Measurements from ENCODE around the gene PCSK4. TPM values are rescaled to one million over a fixed set of nuclear protein-coding genes. Genes with fewer than 3 reads are reported as not detected.

PCSK4 gene
- polyA plus RNA-seq, 1 experiment = 0.40 TPM

DNA sequence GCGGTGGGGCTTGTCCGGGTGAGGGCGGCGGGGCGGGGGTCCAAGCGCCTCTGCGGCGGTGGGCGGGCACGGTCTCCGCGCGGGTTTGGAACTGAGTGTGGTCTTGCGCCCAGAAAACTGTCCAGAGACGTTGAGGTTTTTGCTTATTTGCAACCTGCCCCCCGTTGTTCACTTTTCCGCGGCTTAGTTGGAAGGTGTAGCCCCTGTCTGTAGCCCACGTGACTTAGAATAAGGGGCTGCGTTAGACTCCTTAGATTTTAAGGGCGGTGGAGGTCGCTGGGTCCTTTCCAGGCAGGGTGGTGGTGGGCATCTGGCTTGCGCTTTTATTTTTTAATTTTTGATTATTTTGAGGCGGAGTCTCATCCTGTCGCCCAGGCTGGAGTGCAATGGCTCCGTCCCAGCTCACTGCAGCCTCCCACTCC lies 51.2 kb downstream of the PCSK4 start:
- POLR2A ChIA-PET = interaction anchor here (0.7 kb wide), 1 partner anchor 195 kb away, joined by 3 read pairs; no protein-coding TSS in a partner anchor
- H3K4me3 ChIP-seq (ENCODE audit: low read depth, low read length) = peak overlapping the region; percentile 61
- peaks cover 6% of the 10 kb centered on the region; the same call in 1 of the 2 replicates for H3K9me3 ChIP-seq (ENCODE audit: control insufficient read depth, insufficient read depth, low read length)
- no peak for TF ChIP-seq CTCF (IDR thresholded peaks at IDR 0.05; ENCODE audit: low read depth, low read length)
- H3K27me3 ChIP-seq (ENCODE audit: control insufficient read depth, insufficient read depth, low read length) = no peaks in the 10 kb centered on the region
- no peak for DNase-seq (ENCODE audit: low read depth, low spot score)
- CTCF ChIA-PET = no interaction called here
- no peak overlapping the region for H3K27ac ChIP-seq (ENCODE audit: low read depth, low read length)

- Histone ChIP-seq H3K27me3 (ENCODE audit: control insufficient read depth, insufficient read depth, low read length) (no peaks in the 10 kb centered on the region), H3K27ac (ENCODE audit: low read depth, low read length) (peak within 1 kb of the TSS; percentile 94), H3K9me3 (ENCODE audit: control insufficient read depth, insufficient read depth, low read length) (peaks cover 6% of the 10 kb centered on the region; the same call in 1 of the 2 replicates), H3K4me3 (ENCODE audit: low read depth, low read length) (peak within 1 kb of the TSS; percentile 61)
- peak; percentile 90 for TF ChIP-seq CTCF (IDR thresholded peaks at IDR 0.05; ENCODE audit: low read depth, low read length)
- POLR2A ChIA-PET = interaction anchor here (0.7 kb wide), 1 partner anchor 194 kb away, joined by 3 read pairs; no protein-coding TSS in a partner anchor
- peak; percentile 92 for DNase-seq (ENCODE audit: low read depth, low spot score)
- CTCF ChIA-PET = interaction anchor here (0.6 kb wide), 1 partner anchor 717 kb away, joined by 4 read pairs; no protein-coding TSS in a partner anchor
Observed at GRCh38 chr19:1438035-1438932, 51.9 kb downstream of the PCSK4 start, which contains the start of gene RPS15. RPS15 (plus strand) TSS chr19:1438396; CDS start chr19:1438426, 30 bp downstream.

DNA sequence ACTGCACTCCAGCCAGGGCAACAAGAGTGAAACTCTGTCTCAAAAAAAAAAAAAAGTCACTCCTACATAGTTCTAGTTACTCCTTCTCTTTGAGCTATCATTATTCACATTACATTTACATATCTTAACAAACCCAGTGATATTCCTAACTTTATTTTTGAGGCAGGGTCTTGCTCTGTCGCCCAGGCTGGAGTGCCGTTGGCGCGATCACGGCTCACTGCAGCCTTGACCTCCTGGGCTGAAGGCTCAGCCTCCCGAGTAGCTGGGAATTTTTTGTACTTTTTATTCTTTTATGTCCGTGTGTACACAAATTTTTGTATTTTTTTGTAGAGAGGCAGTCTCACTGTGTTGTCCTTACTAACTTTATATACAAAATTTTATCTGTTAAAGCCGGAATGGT lies 52.5 kb downstream of the PCSK4 start:
- Histone ChIP-seq H3K27ac (ENCODE audit: low read depth, low read length) (no peak overlapping the region), H3K27me3 (ENCODE audit: control insufficient read depth, insufficient read depth, low read length) (no peaks in the 10 kb centered on the region), H3K4me3 (ENCODE audit: low read depth, low read length) (no peak overlapping the region), H3K9me3 (ENCODE audit: control insufficient read depth, insufficient read depth, low read length) (peaks cover 6% of the 10 kb centered on the region; the same call in 1 of the 2 replicates)
- no peak for TF ChIP-seq CTCF (IDR thresholded peaks at IDR 0.05; ENCODE audit: low read depth, low read length)
- CTCF ChIA-PET = interaction anchor here (0.6 to 1.4 kb wide), 3 partner anchors 23 to 718 kb away, joined by 3 to 4 read pairs (median 4); no protein-coding TSS in a partner anchor
- DNase-seq (ENCODE audit: low read depth, low spot score) = no peak
- POLR2A ChIA-PET = interaction anchor here (0.7 kb wide), 1 partner anchor 647 kb away, joined by 5 read pairs; no protein-coding TSS in a partner anchor

- ChIA-PET POLR2A (no interaction called here), CTCF (no interaction called here)
- no peak for DNase-seq (ENCODE audit: low read depth, low spot score)
- Histone ChIP-seq H3K27me3 (ENCODE audit: control insufficient read depth, insufficient read depth, low read length) (no peaks in the 10 kb centered on the region), H3K4me3 (ENCODE audit: low read depth, low read length) (no peak overlapping the region), H3K9me3 (ENCODE audit: control insufficient read depth, insufficient read depth, low read length) (peaks cover 6% of the 10 kb centered on the region; the same call in 1 of the 2 replicates), H3K27ac (ENCODE audit: low read depth, low read length) (no peak overlapping the region)
- TF ChIP-seq CTCF (IDR thresholded peaks at IDR 0.05; ENCODE audit: low read depth, low read length) = no peak
Observed at GRCh38 chr19:1435378-1435989, 54.7 kb downstream of the PCSK4 start.
